Vagina (tissue), 2 donors: Measurements from ENCODE around the gene SRRT. TPM values are rescaled to one million over a fixed set of nuclear protein-coding genes. Genes with fewer than 3 reads are reported as not detected.
A peak's percentile ranks its signal among the peaks of the same experiment; 100 is the strongest.

Experiments
- DNase-seq, 2 donors: peaks; one replicate each; pipeline ENCODE4 v3.0.0-alpha.2; 2017; ENCODE audit errors: extremely low spot score in 2 of 2
- H3K27ac ChIP-seq: fragments of 200-600 bp; sonication (generic); one replicate; pipeline ENCODE4 v1.5.1; 2019
- H3K27me3 ChIP-seq: fragments of 200-600 bp; sonication (generic); one replicate; pipeline ENCODE4 v1.5.1; 2019
- H3K36me3 ChIP-seq, 2 donors: fragments of 200-600 bp; sonication (generic); one replicate each; pipeline ENCODE4 v1.5.1; 2017 to 2019
- H3K4me1 ChIP-seq: fragments of 200-600 bp; sonication (generic); one replicate; pipeline ENCODE4 v1.5.1; 2019
- H3K4me3 ChIP-seq, 2 donors: fragments of 200-600 bp; sonication (generic); 1 replicate in 1 of 2; 2 replicates in 1 of 2; pipeline ENCODE4 v1.5.1; 2016 to 2019
- H3K9me3 ChIP-seq: fragments of 200-600 bp; sonication (generic); one replicate; pipeline ENCODE4 v1.5.1; 2019
- POLR2A ChIP-seq, 2 donors: fragments of 450-650 bp; IDR thresholded peaks; one replicate each; pipeline ENCODE4 v1.6.1; 2017; ENCODE audit warnings: antibody characterized with exemption in 2 of 2, mild to moderate bottlenecking in 2 of 2, moderate library complexity in 2 of 2
- POLR2AphosphoS5 ChIP-seq, 2 donors: sonication (generic); formaldehyde crosslinking; IDR thresholded peaks; one replicate each; pipeline ENCODE4 v1.9.0; 2017; ENCODE audit warnings: antibody characterized with exemption in 2 of 2, mild to moderate bottlenecking in 2 of 2, low read depth in 1 of 2; ENCODE audit not compliant: insufficient read depth in 1 of 2
- intact Hi-C: fragments of 100-400 bp; cut with DNase I; formaldehyde crosslinking; loops from one replicate; pipeline ENCODE4 v1.15.1; 2023
- total RNA-seq: library from RNA; depleted of rRNA; stranded (reverse); fragments of >200 nt; gene quantifications from one replicate; pipeline ENCODE4 v1.2.3, GENCODE V29; 2016
- TF ChIP-seq, protein P1 (sequence below), 3 experiments: fragments of 450-650 bp in 2 of 3; fragments of 200-600 bp in 1 of 3; sonication (generic) in 1 of 3; IDR thresholded peaks; one replicate each; pipeline ENCODE4 v1.5.1; 2017 to 2019; ENCODE audit warnings: antibody characterized with exemption in 3 of 3, mild to moderate bottlenecking in 2 of 3, moderate library complexity in 2 of 3

The SRRT gene
- total RNA-seq, 1 donor from 2014 or later, result 96.5 TPM

DNA sequence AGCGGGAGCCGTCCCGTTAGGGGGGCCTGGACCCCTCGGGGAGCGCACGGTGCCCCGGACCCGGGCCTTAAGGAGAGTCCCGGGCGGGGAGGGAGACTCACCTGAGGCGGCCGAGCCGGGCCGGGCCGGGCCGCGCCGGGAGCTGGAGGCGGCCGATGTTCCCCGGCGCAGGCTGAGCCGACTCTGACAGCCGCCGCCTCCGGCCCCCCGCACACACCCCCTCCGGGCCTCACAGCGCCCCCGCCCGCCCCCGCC is 20.7 kb downstream of the SRRT start, which contains the start of gene ACHE:
ACHE (minus strand) TSS at position 188 of the 255 bp plus-strand sequence. CDS start 1,656 bp downstream, outside the sequence.
- H3K4me1 ChIP-seq, result peaks cover 33% of the 10 kb centered on the region
- no peaks in the 10 kb centered on the region for H3K36me3 ChIP-seq
- H3K4me3 ChIP-seq, result peak within 1 kb of the TSS; percentile 47 to 51
- DNase-seq, result no peak
- no peaks in the 10 kb centered on the region for H3K27me3 ChIP-seq
- no peaks in the 10 kb centered on the region for H3K9me3 ChIP-seq
- intact Hi-C loops, result loop anchor here (5.0 kb wide), 2 partner anchors 162 to 182 kb away; no protein-coding TSS in a partner anchor
- TF ChIP-seq POLR2A (IDR thresholded peaks at IDR 0.05) (no peak), POLR2AphosphoS5 (IDR thresholded peaks at IDR 0.05; ENCODE audit: insufficient read depth in 1 of 2, low read depth in 1 of 2) (no peak)
- TF ChIP-seq, protein P1, sequence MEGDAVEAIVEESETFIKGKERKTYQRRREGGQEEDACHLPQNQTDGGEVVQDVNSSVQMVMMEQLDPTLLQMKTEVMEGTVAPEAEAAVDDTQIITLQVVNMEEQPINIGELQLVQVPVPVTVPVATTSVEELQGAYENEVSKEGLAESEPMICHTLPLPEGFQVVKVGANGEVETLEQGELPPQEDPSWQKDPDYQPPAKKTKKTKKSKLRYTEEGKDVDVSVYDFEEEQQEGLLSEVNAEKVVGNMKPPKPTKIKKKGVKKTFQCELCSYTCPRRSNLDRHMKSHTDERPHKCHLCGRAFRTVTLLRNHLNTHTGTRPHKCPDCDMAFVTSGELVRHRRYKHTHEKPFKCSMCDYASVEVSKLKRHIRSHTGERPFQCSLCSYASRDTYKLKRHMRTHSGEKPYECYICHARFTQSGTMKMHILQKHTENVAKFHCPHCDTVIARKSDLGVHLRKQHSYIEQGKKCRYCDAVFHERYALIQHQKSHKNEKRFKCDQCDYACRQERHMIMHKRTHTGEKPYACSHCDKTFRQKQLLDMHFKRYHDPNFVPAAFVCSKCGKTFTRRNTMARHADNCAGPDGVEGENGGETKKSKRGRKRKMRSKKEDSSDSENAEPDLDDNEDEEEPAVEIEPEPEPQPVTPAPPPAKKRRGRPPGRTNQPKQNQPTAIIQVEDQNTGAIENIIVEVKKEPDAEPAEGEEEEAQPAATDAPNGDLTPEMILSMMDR (IDR thresholded peaks at IDR 0.05), result no peak
- H3K27ac ChIP-seq, result peak within 1 kb of the TSS; percentile 25

DNA sequence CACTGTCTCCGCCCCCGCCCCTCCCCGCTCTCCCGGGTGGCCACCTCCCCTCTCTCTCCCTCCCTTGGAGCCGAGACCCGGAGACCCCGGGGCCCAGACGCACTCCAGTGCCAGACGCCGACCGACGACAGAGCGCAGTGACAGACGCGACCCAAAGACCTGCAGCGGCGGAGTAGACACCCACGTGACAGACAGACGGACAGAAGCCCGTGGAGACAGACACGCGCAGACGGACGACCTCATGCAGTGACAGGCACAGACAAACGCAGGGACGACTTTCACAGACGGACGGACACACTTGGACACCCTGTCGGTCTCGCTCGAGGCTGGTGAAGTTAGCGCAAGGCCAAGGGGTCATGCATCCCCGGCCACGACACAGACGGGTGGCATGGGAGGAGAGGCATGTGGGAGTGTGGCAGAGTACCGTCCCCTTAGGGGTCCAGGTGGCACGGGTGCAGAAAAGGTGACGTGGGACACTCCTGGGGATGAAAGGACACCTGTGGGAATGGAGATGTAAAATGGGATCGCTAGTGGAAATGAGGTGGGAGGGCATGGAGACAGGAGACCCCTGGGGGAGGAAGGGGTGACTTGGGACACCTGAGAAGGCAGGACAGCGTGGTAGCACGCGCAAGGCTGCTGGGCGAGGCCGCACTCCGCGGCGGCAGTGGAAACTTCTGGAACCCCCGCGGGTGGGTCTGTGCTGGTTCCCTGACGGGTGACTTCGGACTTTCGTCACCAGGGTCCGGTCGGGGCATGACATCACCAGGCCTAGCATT is 21.2 kb downstream of the SRRT start:
- Histone ChIP-seq H3K27me3 (no peaks in the 10 kb centered on the region), H3K27ac (no peak overlapping the region), H3K4me3 (peak overlapping the region; percentile 47 to 51), H3K4me1 (peaks cover 28% of the 10 kb centered on the region), H3K9me3 (no peaks in the 10 kb centered on the region), H3K36me3 (no peaks in the 10 kb centered on the region)
- intact Hi-C loops, result loop anchor here (5.0 kb wide), 2 partner anchors 161 to 181 kb away; no protein-coding TSS in a partner anchor
- no peak for TF ChIP-seq POLR2A (IDR thresholded peaks at IDR 0.05)
- TF ChIP-seq, protein P1 (IDR thresholded peaks at IDR 0.05), result no peak
- peak in 1 of 2 donors; percentile 46 for TF ChIP-seq POLR2AphosphoS5 (IDR thresholded peaks at IDR 0.05; ENCODE audit: insufficient read depth in 1 of 2, low read depth in 1 of 2)
- DNase-seq, result no peak

DNA sequence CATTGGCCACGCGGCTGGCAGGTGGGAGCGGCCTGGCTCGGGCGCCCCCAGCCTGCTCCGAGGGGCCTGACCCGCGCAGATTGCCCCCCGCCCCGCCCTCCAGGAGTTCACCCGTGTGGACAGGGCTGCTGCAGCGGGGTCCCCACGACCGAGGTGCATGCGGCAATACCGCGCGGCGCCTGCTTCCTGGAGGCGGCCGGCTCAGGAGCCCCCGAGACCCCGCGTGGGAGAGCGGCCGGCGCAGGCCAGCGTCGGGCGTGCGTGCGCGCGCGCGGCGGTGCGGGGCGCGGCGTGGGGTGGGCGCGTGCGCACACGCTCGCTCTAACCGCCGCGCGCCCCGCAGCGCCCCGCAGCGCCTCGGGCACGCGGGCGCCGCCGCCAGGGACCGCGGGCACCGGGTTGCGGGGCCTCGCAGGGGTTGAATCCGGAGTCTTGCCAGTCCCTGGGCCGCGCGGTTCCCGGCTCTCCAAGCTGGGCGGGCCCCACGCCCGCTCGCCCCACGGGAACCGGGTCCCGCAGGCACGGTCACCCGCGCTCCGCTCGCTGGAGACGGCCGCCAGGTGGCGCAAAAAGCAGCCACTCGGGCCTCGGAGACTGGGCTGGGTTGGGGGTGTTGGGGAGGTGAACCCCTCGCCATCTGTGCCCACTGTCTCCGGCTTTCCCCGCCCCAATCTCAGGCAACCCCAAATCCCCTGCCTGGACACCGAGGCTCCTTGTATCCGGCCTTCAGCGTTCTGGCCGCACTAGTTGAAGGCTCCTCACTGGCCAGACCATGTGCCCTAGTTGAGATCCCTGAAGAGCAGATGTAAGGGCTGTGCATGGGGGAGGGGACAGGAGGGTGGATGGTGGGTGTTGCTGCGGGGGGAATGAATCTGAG is 22.1 kb downstream of the SRRT start:
- intact Hi-C loops, result loop anchor here (5.0 kb wide), 2 partner anchors 160 to 180 kb away; no protein-coding TSS in a partner anchor
- no peak for DNase-seq
- H3K36me3 ChIP-seq, result no peaks in the 10 kb centered on the region
- H3K27me3 ChIP-seq, result no peaks in the 10 kb centered on the region
- no peak overlapping the region for H3K27ac ChIP-seq
- peak overlapping the region; percentile 47 to 51 for H3K4me3 ChIP-seq
- H3K9me3 ChIP-seq, result no peaks in the 10 kb centered on the region
- no peak for TF ChIP-seq POLR2AphosphoS5 (IDR thresholded peaks at IDR 0.05; ENCODE audit: insufficient read depth in 1 of 2, low read depth in 1 of 2)
- TF ChIP-seq, protein P1 (IDR thresholded peaks at IDR 0.05), result peak; percentile 32 to 77 (median 66)
- peaks cover 25% of the 10 kb centered on the region for H3K4me1 ChIP-seq

DNA sequence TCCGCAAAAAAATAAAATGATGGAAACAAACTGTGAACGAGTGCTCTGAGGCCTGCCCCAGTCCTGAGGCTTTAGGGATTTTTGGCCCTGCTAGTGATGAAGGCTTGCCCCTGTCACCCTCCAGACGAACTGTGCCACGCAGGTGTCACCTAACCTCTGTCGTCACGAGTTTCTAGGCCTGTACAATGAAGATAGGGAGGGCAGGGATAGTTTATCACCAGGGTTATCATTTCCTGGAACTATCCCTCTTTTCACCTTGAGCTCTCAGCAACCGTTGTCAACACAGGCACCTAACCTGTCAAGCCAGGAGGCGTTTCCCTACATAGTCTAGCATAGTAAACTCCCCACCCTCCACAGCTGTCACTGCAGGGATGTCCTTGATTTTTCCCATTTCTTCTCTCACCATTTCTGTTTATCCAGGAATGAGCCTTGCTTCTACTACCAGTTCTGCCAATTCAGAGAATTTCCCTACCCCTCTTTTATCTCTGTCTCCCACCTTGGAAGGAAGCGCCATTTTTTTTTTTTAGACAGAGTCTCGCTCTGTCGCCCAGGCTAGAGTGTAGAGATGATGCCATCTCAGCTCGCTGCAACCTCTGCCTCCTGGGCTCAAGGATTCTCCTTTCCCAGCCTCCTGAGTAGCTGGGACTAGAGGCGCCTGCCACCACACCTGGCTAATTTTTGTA is 23.0 kb downstream of the SRRT start:
- DNase-seq, result no peak
- H3K36me3 ChIP-seq, result no peaks in the 10 kb centered on the region
- intact Hi-C loops, result loop anchor here (5.0 kb wide), 2 partner anchors 159 to 179 kb away; no protein-coding TSS in a partner anchor
- no peak overlapping the region for H3K27ac ChIP-seq
- no peak for TF ChIP-seq POLR2AphosphoS5 (IDR thresholded peaks at IDR 0.05; ENCODE audit: insufficient read depth in 1 of 2, low read depth in 1 of 2)
- TF ChIP-seq, protein P1 (IDR thresholded peaks at IDR 0.05), result no peak
- no peak for TF ChIP-seq POLR2A (IDR thresholded peaks at IDR 0.05)
- peaks cover 25% of the 10 kb centered on the region for H3K4me1 ChIP-seq
- no peaks in the 10 kb centered on the region for H3K27me3 ChIP-seq
- H3K9me3 ChIP-seq, result no peaks in the 10 kb centered on the region
- H3K4me3 ChIP-seq, result no peak overlapping the region
